HG03575 (cell line): ENCODE data around the gene SNX10.

Experiments
- ATAC-seq: cut with Tn5 transposase; IDR thresholded peaks from one replicate; pipeline ENCODE4 v1.9.1; 2021; ENCODE audit not compliant: unreplicated experiment, insufficient number of reproducible peaks, low FRiP score; ENCODE audit errors: extremely low read depth

Gene SNX10

DNA sequence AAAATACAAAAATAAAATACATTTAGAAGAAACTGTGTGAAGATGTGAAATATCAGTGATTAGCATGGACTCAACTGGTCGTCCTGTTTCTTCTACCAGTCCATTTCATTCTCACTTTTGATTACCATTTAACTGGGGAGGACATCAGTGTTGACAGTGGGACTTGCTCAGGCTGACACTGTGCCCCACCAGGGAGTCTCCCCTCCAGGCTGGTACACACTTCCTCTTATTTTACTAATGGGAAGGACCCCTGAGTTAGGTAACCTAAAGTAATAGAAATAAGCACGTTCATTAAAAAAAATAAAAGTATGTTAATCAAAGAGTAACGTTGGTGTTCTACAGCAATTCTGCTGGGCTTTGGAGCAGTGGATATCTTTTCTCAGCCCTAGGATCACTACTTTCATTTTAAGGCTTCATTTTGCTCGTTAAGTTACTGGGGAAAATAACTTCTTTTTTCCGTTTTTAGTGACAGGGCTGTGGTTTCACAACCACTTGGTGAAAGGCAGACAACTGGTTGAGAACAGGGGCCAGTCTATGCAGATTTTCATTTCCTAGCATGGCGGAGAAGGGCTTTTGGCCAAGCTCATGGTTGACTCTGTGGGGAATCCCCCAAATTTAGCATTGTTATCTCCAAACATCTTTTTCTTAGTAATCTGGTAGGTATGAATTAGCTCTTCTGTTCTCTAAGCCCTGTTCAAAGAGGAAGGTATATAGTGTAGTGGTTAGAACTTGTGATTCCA, 2.1 kb downstream of the SNX10 start:
- peak; percentile 69 for ATAC-seq

DNA sequence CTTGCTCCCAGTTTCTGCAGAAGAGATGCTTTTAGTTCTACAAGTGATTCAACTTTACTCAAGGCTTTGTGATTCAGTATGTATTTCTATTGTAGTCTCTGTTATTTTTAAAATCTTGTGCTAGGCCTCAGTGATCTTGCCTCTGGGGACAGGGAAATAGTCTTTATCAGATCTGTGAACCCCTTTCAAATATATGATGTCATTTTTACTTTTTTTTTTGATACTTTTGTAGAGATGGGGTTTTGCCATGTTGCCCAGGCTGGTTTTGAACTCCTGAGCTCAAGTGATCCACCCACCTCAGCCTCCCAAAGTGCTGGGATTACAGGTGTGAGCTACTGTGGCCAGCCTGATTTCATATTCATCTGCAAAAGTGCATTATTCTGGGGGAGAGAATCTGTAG, 3.4 kb downstream of the SNX10 start:
- ATAC-seq, result no peak

DNA sequence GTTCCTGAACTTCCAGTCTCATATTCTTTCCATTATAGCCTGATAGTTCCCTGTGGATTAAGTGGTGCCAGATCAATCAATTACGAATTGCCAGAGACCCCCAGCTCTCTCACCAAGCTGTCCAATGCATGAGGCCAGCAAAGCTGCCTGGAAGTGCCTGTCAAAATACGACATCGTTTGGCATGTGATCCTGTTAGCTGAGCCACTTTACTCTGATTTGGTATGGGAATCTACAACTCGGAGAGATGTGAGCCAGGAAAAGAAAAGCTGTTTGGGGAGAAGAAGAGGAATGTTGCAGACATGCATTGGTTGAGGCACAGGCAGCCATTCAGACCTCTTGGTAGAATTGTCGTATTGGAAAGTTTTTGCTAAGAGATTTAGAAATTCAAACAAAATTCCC, 3.9 kb downstream of the SNX10 start:
- ATAC-seq, result no peak

DNA sequence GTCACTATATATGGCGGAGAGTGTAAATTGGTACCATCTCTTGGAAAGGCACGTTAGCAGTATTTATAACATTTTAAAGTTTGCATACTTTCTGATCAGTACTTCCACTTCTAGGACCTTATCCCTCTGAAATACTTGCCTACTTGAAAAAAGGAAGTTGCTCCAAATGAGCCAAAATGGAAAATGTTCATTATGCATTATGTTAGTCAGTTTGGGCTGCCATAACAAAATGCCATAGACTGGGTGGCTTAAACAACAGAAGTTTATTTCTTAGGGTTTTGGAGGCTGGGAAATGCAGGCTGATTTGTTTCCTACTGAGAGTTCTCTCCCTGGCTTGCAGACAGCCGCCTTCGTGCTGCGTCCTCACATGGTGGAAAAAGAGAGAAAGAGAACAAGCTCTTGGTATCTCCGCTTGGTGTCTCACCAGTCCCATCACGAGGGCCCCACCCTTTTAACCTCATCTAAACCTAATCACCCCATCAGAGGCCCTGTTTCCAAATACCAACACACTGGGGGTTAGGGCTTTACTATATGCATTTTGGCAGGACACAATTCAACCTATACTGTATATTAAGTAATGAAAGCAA, 6.9 kb downstream of the SNX10 start:
- ATAC-seq, result no peak

DNA sequence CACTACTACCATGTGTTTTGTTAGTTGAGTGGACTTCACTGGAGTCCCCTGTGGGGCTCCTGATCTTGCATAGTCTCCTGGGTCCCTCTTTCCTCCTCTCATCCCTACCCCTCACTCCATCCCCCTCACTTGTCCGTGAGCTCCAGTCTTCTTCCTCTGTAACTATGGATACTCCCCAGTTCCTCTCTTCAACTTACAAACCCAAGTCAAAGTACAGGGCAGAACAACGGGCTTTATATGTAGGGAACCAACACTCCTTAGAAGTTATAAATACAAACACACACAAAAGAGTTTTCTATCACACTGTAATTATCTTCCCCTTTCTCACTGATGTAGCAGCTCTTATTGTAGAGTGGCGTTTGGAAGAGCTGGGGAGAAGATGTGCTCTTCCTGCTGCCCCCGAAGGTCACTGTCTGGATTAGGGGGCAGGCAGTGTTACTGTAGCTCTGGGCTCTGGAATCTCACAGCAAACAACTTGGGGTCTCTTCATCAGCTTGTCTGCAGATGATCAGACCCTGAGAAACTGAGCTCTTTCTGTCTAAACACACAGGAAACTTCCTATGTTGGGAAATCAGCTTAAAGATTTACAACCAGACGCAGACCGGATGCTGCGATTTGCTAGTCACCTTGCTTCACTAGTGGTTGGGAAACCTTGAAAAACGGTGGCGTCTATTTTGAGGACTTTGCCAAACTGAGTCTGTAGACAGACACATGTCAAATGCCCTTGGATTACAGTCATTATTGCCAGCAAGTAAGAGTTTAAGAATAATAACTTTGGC, 13.6 kb downstream of the SNX10 start:
- ATAC-seq, result no peak

DNA sequence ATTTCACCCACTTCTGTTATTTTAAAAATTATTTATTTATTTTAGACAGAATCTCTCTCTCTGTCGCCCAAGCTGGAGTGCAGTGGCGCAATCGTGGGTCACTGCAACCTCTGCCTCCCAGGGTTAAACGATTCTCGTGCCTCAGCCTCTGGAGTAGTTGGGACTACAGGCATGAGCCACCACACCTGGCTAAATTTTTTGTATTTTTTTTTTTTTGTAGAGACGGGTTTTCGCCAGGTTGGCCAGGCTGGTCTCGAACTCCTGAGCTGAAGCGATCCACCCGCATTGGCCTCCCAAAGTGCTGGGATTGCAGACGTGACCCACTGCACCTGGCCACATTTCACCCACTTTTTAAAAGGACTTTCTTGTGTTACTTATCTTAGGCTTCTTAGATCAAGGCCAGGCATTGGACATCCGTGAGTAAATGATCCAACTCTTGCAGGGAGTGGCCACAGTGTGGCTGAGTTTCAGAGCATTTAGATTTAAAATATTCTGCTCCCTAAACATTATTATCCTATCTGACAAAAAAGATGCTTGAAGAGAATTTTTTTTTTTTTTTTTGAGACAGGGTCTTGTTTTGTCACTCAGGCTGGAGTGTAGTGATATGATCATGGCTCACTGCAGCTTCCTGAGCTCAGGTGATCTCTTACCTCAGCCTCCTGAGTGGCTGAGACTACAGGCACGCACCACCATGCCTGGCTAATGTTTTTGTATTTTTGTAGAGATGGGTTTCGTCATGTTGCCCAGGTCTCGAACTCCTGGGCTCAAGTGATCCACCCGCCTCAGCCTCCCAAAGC, 14.4 kb downstream of the SNX10 start:
- ATAC-seq, result no peak

DNA sequence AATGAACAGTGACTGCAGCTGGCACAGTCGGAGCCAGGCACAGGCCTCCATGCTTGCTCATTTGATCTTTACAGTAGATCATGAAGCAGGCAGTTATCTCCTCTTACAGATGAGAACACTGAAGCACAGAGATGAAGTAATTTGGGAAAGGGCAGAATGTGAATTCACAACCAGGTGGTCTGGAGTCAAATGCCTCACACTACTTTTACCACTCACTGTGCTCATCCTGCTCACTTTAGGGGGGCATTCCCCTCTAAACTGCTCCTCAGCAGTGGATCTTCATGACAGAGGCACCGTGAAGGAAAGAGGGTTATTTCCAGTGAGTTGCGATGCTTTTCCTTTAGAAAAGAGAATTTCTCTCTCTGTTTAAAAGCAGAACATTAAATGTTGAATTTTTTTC, 15.1 kb downstream of the SNX10 start:
- ATAC-seq, result no peak

DNA sequence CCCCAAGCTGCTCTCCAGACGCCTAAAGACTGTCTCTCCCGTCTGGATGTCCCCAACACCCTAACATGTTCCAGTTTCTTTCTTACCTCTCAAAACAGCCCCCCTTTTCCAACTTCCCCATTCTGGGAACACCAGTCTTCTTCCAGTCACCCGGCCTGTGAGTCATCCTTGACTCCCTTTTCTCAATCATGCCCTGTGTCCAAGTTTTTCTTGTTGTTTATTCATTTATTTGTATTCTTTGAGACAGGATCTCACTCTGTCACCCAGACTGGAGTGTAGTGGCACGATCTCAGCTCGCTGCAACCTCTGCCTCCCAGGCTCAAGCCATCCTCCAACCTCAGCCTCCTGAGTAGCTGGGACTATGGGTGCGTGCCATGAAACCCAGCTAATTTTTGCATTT, 15.6 kb downstream of the SNX10 start:
- no peak for ATAC-seq

DNA sequence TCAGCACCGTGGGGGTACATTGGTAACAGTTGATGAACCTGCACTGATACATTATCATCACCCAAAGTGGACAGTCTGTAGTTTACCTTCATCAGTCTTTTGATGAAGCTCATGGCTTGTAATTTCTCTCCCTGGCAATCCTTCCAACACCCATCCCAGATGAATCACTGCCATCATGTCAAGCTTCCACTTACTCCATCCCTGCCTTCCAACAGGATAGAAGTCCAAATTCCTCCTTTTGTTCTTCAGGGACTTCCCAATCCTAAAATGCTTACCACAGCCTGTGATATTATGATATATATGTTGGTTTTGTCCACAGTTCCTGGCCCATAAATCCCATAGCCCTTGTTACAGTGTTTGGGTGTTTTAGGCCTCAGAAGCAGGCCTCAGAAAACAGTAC, 16.1 kb downstream of the SNX10 start:
- no peak for ATAC-seq

DNA sequence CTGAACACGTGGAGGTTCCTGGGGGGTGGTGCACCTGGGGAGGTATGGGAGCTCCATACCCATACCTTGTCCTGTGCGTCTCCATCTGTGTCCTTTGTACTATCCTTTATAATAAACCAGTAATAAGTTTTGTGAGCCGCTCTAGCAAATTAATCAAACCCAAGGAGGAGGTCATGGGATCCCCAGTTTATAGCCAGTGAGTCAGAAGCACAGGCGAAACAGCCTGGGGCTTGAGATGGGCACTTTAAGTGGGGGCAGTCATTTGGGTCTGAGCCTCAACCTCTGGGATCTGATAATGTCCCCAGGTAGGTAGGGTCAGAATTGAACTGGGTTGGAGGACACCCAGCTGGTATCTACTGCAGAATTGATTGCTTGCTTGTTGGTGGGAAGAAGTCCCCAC, 16.9 kb downstream of the SNX10 start:
- ATAC-seq, result no peak

DNA sequence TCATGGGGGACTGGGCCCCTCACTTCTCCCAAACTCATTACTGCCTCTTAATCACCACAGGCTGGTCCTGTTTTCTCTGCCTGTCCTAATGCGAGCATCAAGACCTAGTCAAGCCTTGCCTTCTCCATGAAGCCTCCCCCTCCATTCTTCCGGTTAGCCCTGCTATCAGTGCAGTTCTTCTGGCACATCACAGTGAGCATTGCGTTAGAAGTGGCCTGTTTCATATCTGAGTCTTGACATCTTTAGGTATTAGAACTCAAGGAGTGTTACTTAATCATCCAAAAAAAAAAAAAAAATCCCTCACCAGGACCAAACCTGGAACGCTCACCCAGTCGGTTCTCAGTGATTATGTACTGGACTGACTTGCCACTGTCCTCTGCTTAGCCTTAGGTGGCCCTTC, 17.4 kb downstream of the SNX10 start:
- ATAC-seq, result no peak

DNA sequence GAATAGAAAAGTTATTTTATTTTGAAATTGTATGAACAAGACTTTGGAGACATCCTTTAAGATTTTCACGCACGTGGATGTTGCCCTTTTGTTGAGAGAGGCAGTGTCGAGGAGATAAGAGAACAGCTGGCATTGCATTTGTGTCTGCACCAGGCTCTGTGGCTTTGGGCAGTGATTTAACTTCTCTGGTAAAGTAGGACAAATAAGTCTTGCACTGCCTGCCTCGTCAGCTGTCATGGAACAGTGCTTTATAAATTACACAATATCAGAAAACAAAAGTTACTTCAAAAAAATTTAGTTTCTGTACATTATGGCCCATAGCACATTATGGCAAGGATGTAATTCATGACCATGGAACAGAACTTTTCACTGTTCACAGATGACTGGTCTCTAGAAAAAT, 20.1 kb downstream of the SNX10 start:
- ATAC-seq, result no peak

DNA sequence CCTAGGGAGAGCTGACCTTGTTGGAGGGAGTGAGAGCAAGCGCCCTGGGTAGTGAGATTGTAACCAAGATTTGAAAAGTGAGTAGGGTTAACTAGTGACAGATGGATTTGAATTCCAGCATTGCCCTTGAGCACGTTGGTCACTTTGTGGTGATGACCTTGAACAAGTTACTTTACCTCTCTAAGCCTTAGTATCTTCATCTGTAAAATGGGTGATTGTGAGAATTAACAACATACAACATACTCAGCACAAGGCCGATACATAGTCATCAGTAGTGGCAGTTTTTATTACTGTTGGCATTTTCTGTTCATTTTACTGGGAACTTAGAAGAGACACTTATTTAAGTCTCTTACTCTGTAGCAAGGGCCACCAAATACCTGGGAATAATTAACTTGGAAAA, 25.5 kb downstream of the SNX10 start:
- ATAC-seq, result no peak

DNA sequence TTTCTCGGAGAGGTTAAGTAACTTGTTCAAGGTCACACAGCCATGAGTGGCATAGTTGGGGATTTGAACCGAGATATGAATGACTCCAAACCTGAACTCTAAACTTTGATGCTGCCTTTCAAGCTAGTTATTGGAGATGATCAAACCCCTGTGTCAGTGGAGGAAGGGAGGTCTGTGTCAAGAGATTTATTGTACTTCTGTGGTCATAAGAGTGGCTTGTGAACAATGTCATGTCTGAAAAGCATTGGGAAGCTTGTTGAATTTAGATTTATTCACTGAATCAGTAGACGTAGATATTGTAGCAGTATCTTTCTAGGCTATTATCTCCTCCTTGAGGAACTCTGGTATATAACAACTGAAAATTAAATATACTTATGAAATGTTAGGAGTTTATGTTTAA, 27.3 kb downstream of the SNX10 start:
- ATAC-seq, result no peak

DNA sequence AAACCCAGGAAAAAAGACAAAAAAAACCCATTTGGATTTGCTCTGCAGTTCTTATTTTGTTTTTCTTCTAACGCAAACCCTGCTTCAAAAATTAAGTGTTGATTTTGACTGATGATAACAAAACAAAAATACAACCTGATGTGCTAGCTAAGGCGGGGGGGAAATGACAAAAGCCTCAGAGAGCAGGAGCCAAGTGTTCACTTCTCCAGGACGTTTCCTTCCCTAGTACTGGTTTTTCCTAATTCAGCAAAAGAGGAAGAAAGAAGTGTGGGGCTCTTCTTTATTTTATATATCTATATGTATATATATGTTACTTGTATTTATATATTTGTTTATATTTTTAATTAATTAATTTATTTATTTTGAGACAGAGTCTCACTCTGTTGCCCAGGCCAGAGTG, 28.0 kb downstream of the SNX10 start:
- ATAC-seq, result no peak

DNA sequence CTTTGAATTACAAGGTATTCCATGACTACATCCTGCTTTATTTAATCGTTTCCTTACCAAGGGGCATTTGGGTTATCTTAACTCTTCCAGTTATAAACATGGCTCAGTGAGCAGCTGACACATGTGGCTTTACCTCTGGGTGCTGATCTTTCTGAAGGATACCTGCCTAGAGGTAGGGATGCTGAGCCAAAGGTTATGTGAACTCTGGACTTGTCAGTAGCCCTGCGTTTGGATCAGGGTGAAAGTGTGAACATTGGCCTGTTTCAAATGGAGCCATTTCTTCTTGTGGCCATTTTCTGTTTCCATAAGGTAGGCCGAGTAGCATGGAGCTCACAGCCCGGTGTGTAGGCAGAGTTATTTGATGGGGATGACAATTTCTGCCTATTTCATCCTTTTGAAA, 29.2 kb downstream of the SNX10 start:
- no peak for ATAC-seq

DNA sequence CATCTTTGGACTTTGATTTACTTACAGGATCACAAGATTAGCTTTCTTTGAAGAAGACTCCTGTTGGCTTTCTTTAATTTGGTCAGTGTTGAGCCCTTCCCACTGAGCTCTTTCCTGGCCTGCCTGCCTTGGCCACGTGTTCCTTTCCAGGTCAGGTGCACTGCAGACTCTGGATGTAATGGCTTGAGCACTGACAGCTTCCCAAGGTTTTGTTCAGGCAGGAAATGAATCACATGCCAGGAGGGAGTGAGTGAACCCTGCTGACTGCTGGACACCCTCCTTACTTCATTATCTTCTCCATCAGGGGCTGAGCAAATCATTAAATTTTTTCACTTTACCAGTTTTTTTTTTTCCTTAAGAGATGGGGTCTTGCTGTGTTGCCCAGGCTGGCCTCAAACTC, 29.8 kb downstream of the SNX10 start:
- no peak for ATAC-seq

DNA sequence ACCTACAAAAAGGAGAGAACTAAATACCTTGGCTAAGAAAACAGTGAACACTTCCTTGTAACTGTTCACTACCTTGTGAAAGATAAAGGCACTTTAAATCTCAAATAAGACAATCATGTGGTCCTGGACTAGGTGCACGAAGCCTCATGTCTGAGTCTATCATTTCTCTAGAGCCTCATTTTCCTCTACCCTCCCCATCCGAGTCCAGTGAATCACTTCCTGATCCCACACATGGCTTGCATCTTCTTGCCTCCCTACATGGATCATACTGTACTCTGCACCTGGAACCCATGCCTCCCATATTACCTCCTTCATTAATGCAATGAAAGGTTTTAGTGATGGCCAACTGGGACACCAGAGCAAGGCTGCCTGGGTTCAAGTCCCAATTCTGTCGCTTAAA, 34.5 kb downstream of the SNX10 start:
- no peak for ATAC-seq

DNA sequence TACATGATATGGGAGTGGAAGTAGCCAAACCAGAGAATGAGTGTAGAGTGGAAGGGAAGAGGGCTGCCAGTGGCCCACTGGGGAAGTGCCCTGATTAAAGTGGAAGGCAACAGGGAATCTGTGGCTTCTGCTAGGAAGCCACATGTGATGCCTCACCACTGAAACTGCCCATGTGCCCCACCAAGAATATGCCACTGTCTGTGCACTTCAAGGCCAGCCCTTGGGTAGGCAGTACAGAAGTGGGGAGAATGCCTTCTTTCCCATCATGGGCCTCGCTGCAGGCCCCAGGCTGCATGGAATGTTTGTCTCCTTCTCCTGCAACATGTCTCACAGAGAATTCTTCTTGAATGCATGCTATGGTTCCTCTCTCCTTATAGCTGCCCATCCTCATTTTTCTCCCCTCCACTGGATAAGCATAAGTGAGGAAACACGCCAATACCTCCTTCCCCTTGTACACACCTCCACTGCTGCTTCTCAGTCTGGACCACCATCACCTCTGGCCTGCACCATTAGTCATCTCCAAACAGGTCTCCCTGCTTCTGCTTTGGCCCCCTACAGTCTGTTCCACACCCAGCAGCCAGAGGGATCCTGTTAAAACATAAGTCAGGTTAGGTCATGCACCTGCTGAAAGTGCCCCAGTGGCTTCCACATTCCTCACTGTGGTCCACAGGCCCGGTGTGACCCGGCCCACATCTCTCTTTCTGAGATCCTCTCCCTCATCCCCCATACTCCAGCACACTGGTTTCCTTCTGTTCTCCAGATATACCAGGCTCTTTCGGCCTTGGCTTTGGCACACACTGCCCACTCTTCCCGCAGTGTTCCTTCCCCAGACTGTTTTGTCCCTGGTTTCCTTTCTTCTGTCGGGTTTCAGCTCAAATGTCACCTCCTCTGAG, 37.1 kb downstream of the SNX10 start:
- no peak for ATAC-seq
